ENCODE results near the gene PEX5L.
"Not testable (repeated sequence)": the region's sequence is repeated elsewhere in the genome, so short reads cannot be mapped to it uniquely, and the experiment has no call there.

Gene PEX5L

GRCh38 chr3:179796421-179796820 lies 240.3 kb downstream of the PEX5L start:
- FAIRE-seq (no peak), DNase-seq (ENCODE audit: insufficient read length, low spot score) (no peak)

GRCh38 chr3:179794355-179794754 lies 242.4 kb downstream of the PEX5L start:
- TF ChIP-seq CTCF (IDR thresholded peaks at IDR 0.05; ENCODE audit: insufficient read depth, missing control alignments) = no peak
- FAIRE-seq (no peak), DNase-seq (ENCODE audit: insufficient read length, low spot score) (no peak)

More at GRCh38 chr3:179796421-179796820, 240.3 kb downstream of the PEX5L start:
- TF ChIP-seq CTCF (IDR thresholded peaks at IDR 0.05; ENCODE audit: insufficient read depth, missing control alignments) = no peak

- no peak for FAIRE-seq
- DNase-seq (ENCODE audit: insufficient read length, low spot score) = no peak
- no peak for TF ChIP-seq CTCF (IDR thresholded peaks at IDR 0.05; ENCODE audit: insufficient read depth, missing control alignments)
These were observed 244.9 kb downstream of the PEX5L start for GRCh38 chr3:179791793-179792192.

GRCh38 chr3:179788996-179789395 lies 247.7 kb downstream of the PEX5L start:
- TF ChIP-seq CTCF (IDR thresholded peaks at IDR 0.05; ENCODE audit: insufficient read depth, missing control alignments) = no peak
- no peak for FAIRE-seq
- no peak for DNase-seq (ENCODE audit: insufficient read length, low spot score)

GRCh38 chr3:179782841-179783240 lies 253.9 kb downstream of the PEX5L start:
- FAIRE-seq; DNase-seq (ENCODE audit: insufficient read length, low spot score): not testable (repeated sequence)

- DNase-seq (ENCODE audit: insufficient read length, low spot score) (no peak), FAIRE-seq (no peak)
- no peak for TF ChIP-seq CTCF (IDR thresholded peaks at IDR 0.05; ENCODE audit: insufficient read depth, missing control alignments)
These were observed 261.2 kb downstream of the PEX5L start for GRCh38 chr3:179775416-179776122.

- no peak for DNase-seq (ENCODE audit: insufficient read length, low spot score)
- FAIRE-seq = no peak
- TF ChIP-seq CTCF (IDR thresholded peaks at IDR 0.05; ENCODE audit: insufficient read depth, missing control alignments) = no peak
These were observed 264.4 kb downstream of the PEX5L start for GRCh38 chr3:179772297-179772696.

Measured in D721Med (cell line).